AG09319 (cell line): ENCODE results near the gene CCDC142.

Experiments
- DNase-seq: peaks from one replicate; pipeline ENCODE4 v3.0.0-alpha.2; 2010; ENCODE audit warnings: low read depth; ENCODE audit errors: extremely low read depth
- TF ChIP-seq, protein P1 (sequence below): IDR thresholded peaks from 2 replicates; pipeline ENCODE4 v1.5.1; 2011; ENCODE audit warnings: low read depth, mild to moderate bottlenecking, inconsistent platforms, low read length, moderate library complexity

Gene CCDC142

GRCh38 chr2:74528600-74529356, 46.0 kb upstream of the CCDC142 start:
- TF ChIP-seq, protein P1, sequence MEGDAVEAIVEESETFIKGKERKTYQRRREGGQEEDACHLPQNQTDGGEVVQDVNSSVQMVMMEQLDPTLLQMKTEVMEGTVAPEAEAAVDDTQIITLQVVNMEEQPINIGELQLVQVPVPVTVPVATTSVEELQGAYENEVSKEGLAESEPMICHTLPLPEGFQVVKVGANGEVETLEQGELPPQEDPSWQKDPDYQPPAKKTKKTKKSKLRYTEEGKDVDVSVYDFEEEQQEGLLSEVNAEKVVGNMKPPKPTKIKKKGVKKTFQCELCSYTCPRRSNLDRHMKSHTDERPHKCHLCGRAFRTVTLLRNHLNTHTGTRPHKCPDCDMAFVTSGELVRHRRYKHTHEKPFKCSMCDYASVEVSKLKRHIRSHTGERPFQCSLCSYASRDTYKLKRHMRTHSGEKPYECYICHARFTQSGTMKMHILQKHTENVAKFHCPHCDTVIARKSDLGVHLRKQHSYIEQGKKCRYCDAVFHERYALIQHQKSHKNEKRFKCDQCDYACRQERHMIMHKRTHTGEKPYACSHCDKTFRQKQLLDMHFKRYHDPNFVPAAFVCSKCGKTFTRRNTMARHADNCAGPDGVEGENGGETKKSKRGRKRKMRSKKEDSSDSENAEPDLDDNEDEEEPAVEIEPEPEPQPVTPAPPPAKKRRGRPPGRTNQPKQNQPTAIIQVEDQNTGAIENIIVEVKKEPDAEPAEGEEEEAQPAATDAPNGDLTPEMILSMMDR = no peak
- DNase-seq = no peak

- no peak for DNase-seq
- TF ChIP-seq, protein P1 = no peak
These were observed 44.9 kb upstream of the CCDC142 start for GRCh38 chr2:74527741-74528140.

DNA sequence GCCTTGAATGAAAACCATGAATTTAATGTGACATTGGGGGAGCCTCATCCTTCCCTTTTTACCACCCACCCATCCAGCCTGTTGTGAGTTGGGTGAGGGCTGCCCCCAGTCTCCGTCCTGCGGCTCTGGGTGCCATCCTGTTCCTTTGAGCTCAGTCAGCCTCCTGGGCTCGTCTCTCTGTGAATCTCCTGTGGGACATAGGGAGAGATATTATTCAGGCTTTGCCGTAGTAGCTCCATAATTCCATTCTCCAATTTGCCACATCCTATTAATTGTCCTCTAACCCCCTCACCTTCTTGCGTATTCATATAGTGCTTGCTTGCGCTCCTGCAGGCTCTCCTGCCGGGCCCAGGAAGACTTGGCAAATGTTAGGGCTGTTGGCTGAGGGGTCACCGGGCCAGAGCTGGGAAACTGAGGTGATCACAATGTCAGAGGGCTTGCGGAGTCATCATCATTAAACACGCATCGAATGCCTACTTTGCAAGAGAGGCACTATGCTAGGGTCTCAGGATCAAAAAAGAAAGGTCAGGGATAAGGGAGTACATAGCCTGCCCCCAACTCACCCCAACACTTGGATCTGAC, 43.9 kb upstream of the CCDC142 start:
- DNase-seq = no peak
- TF ChIP-seq, protein P1 = no peak

GRCh38 chr2:74525717-74526648, 43.2 kb upstream of the CCDC142 start, which contains the start of gene DQX1:
Gene DQX1, minus strand, starts transcription at chr2:74526231. Its CDS starts 502 bp downstream, at chr2:74525729.
- DNase-seq = no peak
- TF ChIP-seq, protein P1 = no peak

GRCh38 chr2:74524955-74525716, 42.3 kb upstream of the CCDC142 start:
- DNase-seq = no peak
- TF ChIP-seq, protein P1 = no peak

GRCh38 chr2:74524005-74524404, 41.2 kb upstream of the CCDC142 start:
- TF ChIP-seq, protein P1 = no peak
- DNase-seq = no peak
